Epithelial cell of esophagus (primary cell): ENCODE measurements around the gene MAML3.

ENCODE experiments used
- DNase-seq: peaks from one replicate; pipeline ENCODE4 v3.0.0; 2010; ENCODE audit warnings: low read depth
- H3K4me3 ChIP-seq: 2 replicates; pipeline ENCODE4 v1.5.1; 2011; ENCODE audit warnings: mild to moderate bottlenecking, low read length, control low read depth
- TF ChIP-seq, protein P1 (sequence below): IDR thresholded peaks from 2 replicates; pipeline ENCODE4 v1.5.1; 2011; ENCODE audit warnings: low read depth, mild to moderate bottlenecking, low read length, control low read depth, inconsistent platforms; ENCODE audit not compliant: insufficient read depth; ENCODE audit errors: missing control alignments

MAML3 gene

DNA sequence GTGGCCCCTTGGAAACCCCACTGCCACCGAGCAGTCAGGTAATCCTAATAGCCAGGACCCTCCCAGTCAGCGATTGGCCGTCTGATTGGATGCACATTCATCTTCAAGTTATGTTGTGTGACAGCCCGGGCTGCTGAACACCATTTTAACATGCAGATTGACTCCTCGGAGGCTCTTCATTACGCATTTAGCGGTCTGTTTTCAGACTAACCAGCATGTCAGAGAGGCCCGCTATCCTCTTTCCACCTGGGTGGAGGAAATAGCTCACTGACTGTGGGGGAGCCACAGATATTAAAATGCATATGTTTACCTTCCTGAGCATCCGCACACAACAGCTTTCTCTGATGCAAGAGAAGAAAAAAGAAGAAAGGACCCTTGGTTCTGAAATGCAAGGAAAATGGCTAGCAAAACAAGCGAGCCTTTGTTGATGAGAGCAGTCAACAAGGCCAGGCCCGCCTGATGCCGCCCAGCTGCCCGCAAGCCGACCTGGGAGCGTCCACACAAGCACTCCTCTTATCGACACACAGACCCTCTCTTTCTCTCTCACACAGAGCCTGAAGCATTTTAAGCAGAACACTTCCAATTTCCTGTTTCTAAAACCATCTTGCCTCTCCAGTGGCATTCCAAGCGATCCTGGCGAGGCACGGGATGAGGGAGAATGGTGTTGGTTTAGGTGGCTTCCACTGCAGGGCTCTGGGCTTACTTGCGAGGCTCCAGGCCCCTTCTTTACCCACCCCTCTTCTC, 370.1 kb downstream of the MAML3 start:
- no peak for DNase-seq
- no peak overlapping the region for H3K4me3 ChIP-seq
- TF ChIP-seq, protein P1, sequence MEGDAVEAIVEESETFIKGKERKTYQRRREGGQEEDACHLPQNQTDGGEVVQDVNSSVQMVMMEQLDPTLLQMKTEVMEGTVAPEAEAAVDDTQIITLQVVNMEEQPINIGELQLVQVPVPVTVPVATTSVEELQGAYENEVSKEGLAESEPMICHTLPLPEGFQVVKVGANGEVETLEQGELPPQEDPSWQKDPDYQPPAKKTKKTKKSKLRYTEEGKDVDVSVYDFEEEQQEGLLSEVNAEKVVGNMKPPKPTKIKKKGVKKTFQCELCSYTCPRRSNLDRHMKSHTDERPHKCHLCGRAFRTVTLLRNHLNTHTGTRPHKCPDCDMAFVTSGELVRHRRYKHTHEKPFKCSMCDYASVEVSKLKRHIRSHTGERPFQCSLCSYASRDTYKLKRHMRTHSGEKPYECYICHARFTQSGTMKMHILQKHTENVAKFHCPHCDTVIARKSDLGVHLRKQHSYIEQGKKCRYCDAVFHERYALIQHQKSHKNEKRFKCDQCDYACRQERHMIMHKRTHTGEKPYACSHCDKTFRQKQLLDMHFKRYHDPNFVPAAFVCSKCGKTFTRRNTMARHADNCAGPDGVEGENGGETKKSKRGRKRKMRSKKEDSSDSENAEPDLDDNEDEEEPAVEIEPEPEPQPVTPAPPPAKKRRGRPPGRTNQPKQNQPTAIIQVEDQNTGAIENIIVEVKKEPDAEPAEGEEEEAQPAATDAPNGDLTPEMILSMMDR: no peak

DNA sequence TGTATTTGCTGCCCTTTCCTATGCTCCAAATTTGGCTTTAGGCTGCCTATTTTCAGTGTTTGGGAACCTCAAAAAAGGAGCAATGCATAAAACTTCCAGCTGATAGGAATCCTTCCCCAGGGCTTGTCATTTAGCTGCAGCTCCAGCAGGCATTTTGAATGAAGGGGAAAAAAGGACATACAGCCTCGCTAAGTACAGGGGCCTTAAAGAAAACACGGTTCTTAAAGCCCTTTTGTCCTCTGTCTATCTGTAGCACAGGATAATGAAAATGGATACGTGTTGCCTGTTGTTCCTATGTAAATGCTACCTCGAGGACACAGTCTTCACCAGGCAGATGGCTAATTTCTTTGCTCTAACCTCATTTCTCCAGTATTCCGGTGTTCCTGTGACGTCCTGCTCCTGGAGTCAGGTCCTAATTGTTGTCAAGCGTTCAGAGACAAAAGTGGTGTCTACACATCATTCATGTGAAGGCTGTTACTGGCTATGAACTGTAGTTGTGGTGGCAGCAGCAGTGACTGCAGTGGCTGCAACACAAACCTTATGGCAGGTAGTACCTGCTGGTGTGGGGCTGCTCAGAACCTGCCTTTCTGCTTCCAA, 371.0 kb downstream of the MAML3 start:
- TF ChIP-seq, protein P1: no peak
- no peak for DNase-seq
- H3K4me3 ChIP-seq: no peak overlapping the region

DNA sequence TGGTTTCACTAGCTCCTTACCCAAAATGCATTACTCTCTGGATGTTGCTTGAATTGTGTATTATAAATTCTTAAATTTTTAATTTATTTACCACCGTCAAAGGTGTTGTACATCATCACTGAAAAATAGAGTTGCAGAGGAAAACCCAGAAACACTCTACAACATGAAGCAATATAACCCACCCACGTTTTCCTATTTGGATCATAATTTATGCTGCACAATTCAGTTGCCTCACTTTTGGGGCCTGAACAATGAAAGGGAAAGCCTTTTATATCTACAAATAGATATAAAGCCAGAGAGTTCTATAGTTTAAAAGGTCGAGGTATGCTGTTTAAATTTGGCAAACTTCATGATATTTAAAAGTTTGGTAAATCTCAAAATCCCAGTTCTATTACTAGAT, 372.9 kb downstream of the MAML3 start:
- TF ChIP-seq, protein P1: no peak
- DNase-seq: no peak

DNA sequence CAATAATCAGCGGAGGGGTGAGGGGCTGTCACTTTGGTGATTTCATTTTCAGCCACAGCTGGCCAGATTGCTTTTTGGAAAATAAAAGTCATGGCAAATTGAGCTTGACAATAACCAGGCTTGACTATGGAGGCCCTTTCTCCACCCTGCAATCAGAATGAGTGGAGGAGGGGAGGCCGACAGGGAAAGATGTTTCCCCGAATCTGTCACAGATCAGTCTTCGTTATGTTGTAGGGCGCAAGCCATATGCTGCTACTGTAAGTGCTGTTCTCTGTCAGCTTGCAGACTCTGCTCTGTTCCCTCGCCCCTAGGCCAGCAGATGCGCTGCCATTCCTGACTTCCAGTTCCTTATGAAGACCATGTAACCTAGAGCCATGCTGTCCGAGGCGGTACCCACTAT, 374.3 kb downstream of the MAML3 start:
- no peak for DNase-seq
- H3K4me3 ChIP-seq: no peak overlapping the region
- TF ChIP-seq, protein P1: no peak

More for the DNA sequence above, 372.9 kb downstream of the MAML3 start:
- no peak overlapping the region for H3K4me3 ChIP-seq

DNA sequence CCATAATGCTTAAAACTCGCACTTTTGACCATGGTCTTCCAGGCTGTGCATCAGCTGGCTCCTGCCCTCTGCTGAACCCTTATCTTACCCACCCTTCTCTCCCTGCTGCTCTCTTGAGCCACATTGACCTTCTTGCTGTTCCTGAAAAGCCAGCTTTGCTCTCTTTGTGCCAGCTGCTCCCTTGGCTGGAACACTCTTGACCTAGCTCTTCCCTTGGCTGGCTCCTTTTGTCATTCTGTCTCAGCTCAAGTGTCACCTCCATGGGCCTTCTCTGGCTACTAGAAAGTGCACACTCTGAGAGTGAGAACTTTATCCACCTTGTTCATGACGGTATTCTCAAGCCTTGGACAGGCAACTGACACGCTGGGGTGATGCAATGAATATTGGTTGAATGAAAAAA, 376.2 kb downstream of the MAML3 start:
- no peak overlapping the region for H3K4me3 ChIP-seq
- DNase-seq: no peak
- TF ChIP-seq, protein P1: no peak

DNA sequence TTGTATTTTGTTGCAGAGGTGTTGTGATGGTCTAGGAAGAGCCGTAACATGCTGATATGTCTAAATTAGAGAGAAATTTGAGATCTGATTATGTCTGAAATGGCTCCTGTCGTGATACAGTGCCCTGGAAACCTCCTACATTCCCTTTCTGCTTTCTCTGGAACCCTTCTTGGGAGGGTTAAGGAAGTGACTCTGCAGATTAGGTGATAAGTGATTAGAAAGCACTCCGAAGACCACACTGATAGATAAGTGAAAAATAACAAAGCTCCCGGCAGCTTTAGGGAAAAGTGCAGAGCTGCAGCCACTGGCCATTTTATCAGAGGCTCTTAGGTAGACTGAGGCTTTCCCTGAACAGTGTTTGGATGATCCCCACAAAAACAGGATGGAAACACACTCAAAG, 377.7 kb downstream of the MAML3 start:
- TF ChIP-seq, protein P1: no peak
- no peak overlapping the region for H3K4me3 ChIP-seq
- no peak for DNase-seq
